ENCODE data around the gene SCOC.

The SCOC gene

GRCh38 chr4:140373328-140374129 is at the start of gene SCOC:
Gene SCOC, plus strand, starts transcription at chr4:140373646. Its CDS starts 5,525 bp downstream, at chr4:140379171.
- TF ChIP-seq CTCF (IDR thresholded peaks at IDR 0.05; ENCODE audit: low read length, missing control alignments), result no peak
- peak; percentile 99 for DNase-seq (ENCODE audit: low read depth)
- peak within 1 kb of the TSS; percentile 74 for H3K4me3 ChIP-seq (replicated peaks; ENCODE audit: low read depth, low read length)

GRCh38 chr4:140326395-140326993 is 47.0 kb upstream of the SCOC start:
- TF ChIP-seq CTCF (IDR thresholded peaks at IDR 0.05; ENCODE audit: low read length, missing control alignments), result peak; percentile 76
- DNase-seq (ENCODE audit: low read depth), result peak; percentile 73

GRCh38 chr4:140330311-140330900 is 43.0 kb upstream of the SCOC start:
- peak; percentile 59 for TF ChIP-seq CTCF (IDR thresholded peaks at IDR 0.05; ENCODE audit: low read length, missing control alignments)
- H3K4me3 ChIP-seq (replicated peaks; ENCODE audit: low read depth, low read length), result no peak overlapping the region
- DNase-seq (ENCODE audit: low read depth), result peak; percentile 70

More at GRCh38 chr4:140326395-140326993, 47.0 kb upstream of the SCOC start:
- H3K4me3 ChIP-seq (replicated peaks; ENCODE audit: low read depth, low read length), result no peak overlapping the region

GRCh38 chr4:140331245-140331644 is 42.2 kb upstream of the SCOC start:
- DNase-seq (ENCODE audit: low read depth), result no peak
- TF ChIP-seq CTCF (IDR thresholded peaks at IDR 0.05; ENCODE audit: low read length, missing control alignments), result no peak
- H3K4me3 ChIP-seq (replicated peaks; ENCODE audit: low read depth, low read length), result no peak overlapping the region

- no peak for DNase-seq (ENCODE audit: low read depth)
- H3K4me3 ChIP-seq (replicated peaks; ENCODE audit: low read depth, low read length), result no peak overlapping the region
- TF ChIP-seq CTCF (IDR thresholded peaks at IDR 0.05; ENCODE audit: low read length, missing control alignments), result no peak
These were observed 41.6 kb upstream of the SCOC start for GRCh38 chr4:140331876-140332275.

- DNase-seq (ENCODE audit: low read depth), result no peak
- H3K4me3 ChIP-seq (replicated peaks; ENCODE audit: low read depth, low read length), result no peak overlapping the region
- no peak for TF ChIP-seq CTCF (IDR thresholded peaks at IDR 0.05; ENCODE audit: low read length, missing control alignments)
These were observed 40.7 kb upstream of the SCOC start for GRCh38 chr4:140332734-140333133.

Data from fibroblast of pulmonary artery (primary cell).